Measurements from ENCODE around the gene MAPK1. TPM values are rescaled to one million over a fixed set of nuclear protein-coding genes. Genes with fewer than 3 reads are reported as not detected.
"Not testable (repeated sequence)": the region's sequence is repeated elsewhere in the genome, so short reads cannot be mapped to it uniquely, and the experiment has no call there.

Gene MAPK1
- total RNA-seq, 2 experiments from 2014 or later: 96.1 to 106 TPM

DNA sequence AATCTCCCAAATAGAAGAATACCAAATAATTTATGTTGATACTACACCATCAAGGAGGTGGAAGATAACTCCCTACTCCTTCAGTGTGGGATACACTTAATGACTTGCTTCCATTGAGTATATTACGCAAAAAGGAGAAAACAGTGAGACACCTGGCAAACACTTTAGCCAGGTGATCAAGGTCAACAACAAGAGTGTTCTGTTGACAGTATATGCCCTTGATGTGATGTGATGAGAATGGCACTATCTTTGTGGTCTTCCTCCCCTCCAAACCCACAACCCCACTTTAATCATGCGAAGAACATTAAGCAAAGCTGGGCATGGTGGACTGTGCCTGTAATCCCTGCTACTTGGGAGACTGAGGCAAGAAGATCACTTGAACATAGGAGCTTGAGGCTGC is 26.0 kb downstream of the MAPK1 start:
- no peak for DNase-seq
- Mint-ChIP-seq H3K27me3 (no peaks in the 10 kb centered on the region), H3K27ac (no peak overlapping the region), H3K9me3 (no peaks in the 10 kb centered on the region), H3K4me1 (peaks cover 37% of the 10 kb centered on the region), H3K4me3 (no peak overlapping the region), H3K36me3 (peaks cover 1% of the 10 kb centered on the region)

- Mint-ChIP-seq H3K4me1 (peaks cover 33% of the 10 kb centered on the region), H3K9me3 (no peaks in the 10 kb centered on the region)
Observed at GRCh38 chr22:21840236-21840823, 27.1 kb downstream of the MAPK1 start.

GRCh38 chr22:21839765-21840140 is 27.7 kb downstream of the MAPK1 start:
- H3K4me3 Mint-ChIP-seq: no peak overlapping the region
- no peaks in the 10 kb centered on the region for H3K9me3 Mint-ChIP-seq
- no peak overlapping the region for H3K27ac Mint-ChIP-seq
- H3K27me3 Mint-ChIP-seq: no peaks in the 10 kb centered on the region
- H3K4me1 Mint-ChIP-seq: peaks cover 36% of the 10 kb centered on the region
- H3K36me3 Mint-ChIP-seq: peaks cover 1% of the 10 kb centered on the region
- DNase-seq: no peak

More at GRCh38 chr22:21840236-21840823, 27.1 kb downstream of the MAPK1 start:
- Mint-ChIP-seq H3K4me3 (no peak overlapping the region), H3K27ac (no peak overlapping the region), H3K36me3 (peaks cover 1% of the 10 kb centered on the region), H3K27me3 (no peaks in the 10 kb centered on the region)
- no peak for DNase-seq

GRCh38 chr22:21839104-21839764 is 28.2 kb downstream of the MAPK1 start:
- not testable (repeated sequence) for H3K36me3 Mint-ChIP-seq
- H3K4me1 Mint-ChIP-seq: peaks cover 34% of the 10 kb centered on the region

DNA sequence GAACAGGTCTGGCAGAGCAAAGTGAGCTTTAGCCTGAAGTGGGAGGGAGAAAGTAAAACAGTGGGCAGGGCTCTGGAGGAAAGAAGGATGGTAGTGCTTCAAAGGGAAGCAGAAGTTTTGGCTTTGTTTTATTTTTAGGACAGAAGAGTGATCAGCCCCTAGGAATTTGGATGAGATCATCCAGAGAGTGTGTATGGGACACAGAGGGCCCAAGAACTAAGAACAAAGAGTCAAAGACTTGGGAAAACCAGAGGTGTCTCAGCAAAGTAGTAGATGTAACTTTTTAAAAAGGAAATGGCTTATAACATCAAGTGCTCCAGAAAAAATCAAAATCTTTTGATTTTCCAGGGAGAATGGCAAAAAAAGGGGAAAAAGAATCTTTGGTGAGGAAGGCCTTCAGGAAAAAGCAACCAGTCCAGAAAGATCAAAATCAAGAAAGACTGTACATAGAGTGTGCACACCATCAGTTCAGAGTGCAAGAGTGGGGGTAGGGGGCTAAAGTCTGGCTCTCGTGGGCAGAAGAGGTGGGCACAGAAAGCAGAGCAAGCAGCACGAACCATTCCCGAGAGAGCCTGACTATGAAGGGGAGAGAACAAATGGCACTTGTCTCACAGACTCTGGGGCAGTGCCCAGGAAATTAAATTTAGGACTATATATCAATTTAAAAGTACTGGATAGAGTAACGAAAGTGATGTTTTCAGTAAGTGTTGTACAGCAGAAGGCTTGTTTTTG is 30.0 kb downstream of the MAPK1 start:
- peaks cover 1% of the 10 kb centered on the region for H3K36me3 Mint-ChIP-seq
- H3K27ac Mint-ChIP-seq: no peak overlapping the region
- no peaks in the 10 kb centered on the region for H3K9me3 Mint-ChIP-seq
- peaks cover 33% of the 10 kb centered on the region for H3K4me1 Mint-ChIP-seq
- DNase-seq: no peak
- H3K4me3 Mint-ChIP-seq: no peak overlapping the region
- no peaks in the 10 kb centered on the region for H3K27me3 Mint-ChIP-seq

More at GRCh38 chr22:21839104-21839764, 28.2 kb downstream of the MAPK1 start:
- H3K9me3 Mint-ChIP-seq, H3K4me3 Mint-ChIP-seq, H3K27me3 Mint-ChIP-seq, H3K27ac Mint-ChIP-seq, DNase-seq: not testable (repeated sequence)

DNA sequence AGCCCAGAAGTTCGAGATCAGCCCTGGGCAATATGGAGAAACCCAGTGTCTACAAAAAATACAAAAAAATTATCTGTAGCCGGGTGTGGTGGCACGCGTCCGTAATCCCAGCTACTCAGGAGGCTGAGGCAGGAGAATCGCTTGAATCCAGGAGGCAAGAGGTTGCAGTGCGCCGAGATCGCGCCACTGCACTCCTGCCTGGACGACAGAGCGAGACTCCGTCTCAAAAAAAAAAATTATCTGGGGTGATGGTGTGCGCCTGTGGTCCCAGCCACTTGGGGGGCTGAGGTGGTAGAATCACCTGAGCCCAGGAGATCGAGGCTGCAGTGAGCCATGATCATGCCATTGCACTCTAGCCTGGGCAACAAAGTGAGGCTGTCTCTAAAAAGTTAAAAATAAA is 31.0 kb downstream of the MAPK1 start:
- not testable (repeated sequence) for H3K9me3 Mint-ChIP-seq, H3K27me3 Mint-ChIP-seq, H3K36me3 Mint-ChIP-seq, H3K4me3 Mint-ChIP-seq, H3K27ac Mint-ChIP-seq, DNase-seq
- H3K4me1 Mint-ChIP-seq: peaks cover 35% of the 10 kb centered on the region

DNA sequence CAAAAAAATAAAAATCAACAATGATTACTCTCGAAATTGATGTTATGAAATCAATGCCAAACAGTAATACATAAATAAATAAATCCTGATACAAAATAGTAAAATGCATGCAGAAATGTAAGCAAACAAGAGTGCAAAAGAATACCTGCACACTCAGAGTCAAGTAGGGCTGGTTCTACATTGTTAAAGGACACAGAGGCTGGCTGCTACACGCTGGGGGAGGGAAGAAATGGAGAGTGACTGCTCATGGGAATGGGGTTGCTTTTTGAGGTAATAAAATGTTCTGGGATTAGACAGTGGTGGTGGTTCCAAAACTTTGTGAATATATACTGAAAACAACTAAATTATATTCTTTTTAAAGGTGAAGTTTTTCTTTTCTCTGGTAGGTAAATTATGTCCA is 32.1 kb downstream of the MAPK1 start:
- no peak for DNase-seq
- no peaks in the 10 kb centered on the region for H3K9me3 Mint-ChIP-seq
- H3K4me1 Mint-ChIP-seq: peaks cover 36% of the 10 kb centered on the region
- no peak overlapping the region for H3K4me3 Mint-ChIP-seq
- no peak overlapping the region for H3K27ac Mint-ChIP-seq
- no peaks in the 10 kb centered on the region for H3K27me3 Mint-ChIP-seq
- H3K36me3 Mint-ChIP-seq: peaks cover 1% of the 10 kb centered on the region

DNA sequence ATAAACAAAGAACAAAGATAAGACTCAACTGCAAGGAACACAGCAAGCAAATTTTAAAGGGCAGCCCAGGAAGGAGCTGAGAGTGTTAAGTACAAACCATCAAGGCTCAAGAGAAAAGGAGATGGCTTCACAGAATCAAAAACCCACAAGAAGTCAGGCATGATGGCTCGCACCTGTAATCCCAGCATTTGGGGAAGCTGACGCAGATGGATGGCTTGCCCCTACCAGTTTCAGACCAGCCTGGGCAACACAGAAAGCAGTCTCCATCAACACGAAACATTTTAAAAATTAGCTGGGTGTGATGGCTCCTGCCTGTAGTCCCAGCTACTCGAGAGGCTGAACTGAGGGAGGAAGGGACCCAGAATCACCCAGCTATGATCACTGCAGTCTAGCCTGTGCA is 32.6 kb downstream of the MAPK1 start:
- Mint-ChIP-seq H3K27ac (no peak overlapping the region), H3K4me1 (peaks cover 36% of the 10 kb centered on the region), H3K4me3 (no peak overlapping the region), H3K36me3 (peaks cover 1% of the 10 kb centered on the region), H3K27me3 (no peaks in the 10 kb centered on the region), H3K9me3 (no peaks in the 10 kb centered on the region)
- DNase-seq: no peak

DNA sequence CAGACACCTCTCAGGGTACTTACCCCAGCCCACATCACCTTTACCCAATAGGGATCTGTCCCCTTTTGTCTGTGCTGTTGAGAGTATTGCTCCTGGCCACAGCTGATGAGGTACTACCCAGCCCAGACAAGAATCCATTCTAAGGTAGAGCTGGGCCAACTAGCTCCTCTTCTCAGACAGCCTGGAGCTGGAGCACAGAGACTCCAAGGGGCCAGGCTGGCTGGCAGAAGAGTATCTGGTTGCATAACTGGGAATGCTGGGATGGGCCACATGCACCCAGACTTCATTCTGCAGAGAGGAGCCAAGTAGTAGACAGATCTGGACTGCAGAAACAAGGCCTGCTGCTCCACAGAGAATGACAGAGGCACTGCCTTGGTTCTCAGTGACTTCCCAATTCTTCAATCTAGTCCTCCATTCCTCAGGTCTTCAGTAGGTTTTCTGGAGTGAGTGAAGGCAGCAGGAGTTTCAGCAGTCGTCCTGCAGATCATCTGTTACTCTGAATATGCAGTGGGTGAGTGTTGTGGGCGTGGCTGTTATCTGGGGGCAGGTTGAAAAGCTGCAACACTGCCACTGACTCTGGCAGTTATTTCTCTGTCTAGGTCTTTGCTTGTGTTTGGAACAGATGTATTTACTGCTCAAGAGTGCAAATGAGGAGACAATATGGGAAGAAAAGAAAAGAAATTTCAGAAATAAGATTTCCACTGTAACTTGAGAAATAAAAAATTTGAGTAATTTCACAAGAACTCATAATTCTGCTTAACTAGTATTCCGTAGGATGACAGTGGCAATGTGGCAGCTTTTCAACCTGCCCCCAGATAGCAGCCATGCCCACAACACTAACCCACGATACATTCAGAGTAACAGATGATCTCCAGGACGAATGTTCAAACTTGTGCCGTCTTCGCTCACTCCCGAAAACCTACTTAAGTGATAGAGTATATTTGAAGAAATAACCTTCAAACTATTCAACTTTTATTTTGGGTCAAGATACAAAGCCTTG is 34.9 kb downstream of the MAPK1 start:
- DNase-seq: no peak

DNA sequence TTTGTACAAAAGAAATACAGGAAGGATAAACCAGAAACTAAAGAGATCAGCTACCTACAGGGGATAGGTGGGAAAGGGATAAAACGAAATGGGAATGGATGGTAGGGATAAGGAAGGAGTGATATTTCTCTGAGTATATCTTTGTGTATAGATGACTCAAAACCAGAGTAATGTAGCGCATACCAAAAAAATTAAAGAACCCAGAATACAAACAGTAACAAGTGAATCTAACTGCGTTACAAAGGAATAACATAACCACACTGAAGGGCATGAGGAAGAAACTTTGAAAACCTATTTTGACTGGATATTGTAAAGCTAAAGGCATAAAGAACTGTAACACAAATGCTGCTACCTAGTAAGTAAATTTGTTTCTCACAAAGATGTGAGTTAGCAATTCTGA is 37.9 kb downstream of the MAPK1 start:
- H3K27ac Mint-ChIP-seq: no peak overlapping the region
- no peak for DNase-seq
- H3K9me3 Mint-ChIP-seq: no peaks in the 10 kb centered on the region
- no peak overlapping the region for H3K4me3 Mint-ChIP-seq
- H3K36me3 Mint-ChIP-seq: no peaks in the 10 kb centered on the region
- peaks cover 48% of the 10 kb centered on the region for H3K4me1 Mint-ChIP-seq
- no peaks in the 10 kb centered on the region for H3K27me3 Mint-ChIP-seq

More for the DNA sequence above, 34.9 kb downstream of the MAPK1 start:
- Mint-ChIP-seq H3K36me3 (no peaks in the 10 kb centered on the region), H3K4me3 (no peak overlapping the region), H3K9me3 (no peaks in the 10 kb centered on the region), H3K4me1 (peaks cover 51% of the 10 kb centered on the region), H3K27me3 (no peaks in the 10 kb centered on the region), H3K27ac (no peak overlapping the region)

GRCh38 chr22:21828268-21828638 is 39.2 kb downstream of the MAPK1 start:
- H3K27me3 Mint-ChIP-seq: no peaks in the 10 kb centered on the region
- DNase-seq: no peak
- peaks cover 56% of the 10 kb centered on the region for H3K4me1 Mint-ChIP-seq
- H3K9me3 Mint-ChIP-seq: no peaks in the 10 kb centered on the region
- H3K36me3 Mint-ChIP-seq: no peaks in the 10 kb centered on the region
- no peak overlapping the region for H3K27ac Mint-ChIP-seq
- no peak overlapping the region for H3K4me3 Mint-ChIP-seq

GRCh38 chr22:21827628-21828267 is 39.7 kb downstream of the MAPK1 start:
- Mint-ChIP-seq H3K4me3 (no peak overlapping the region), H3K36me3 (peaks cover 2% of the 10 kb centered on the region), H3K27me3 (no peaks in the 10 kb centered on the region), H3K27ac (no peak overlapping the region), H3K4me1 (peaks cover 55% of the 10 kb centered on the region), H3K9me3 (no peaks in the 10 kb centered on the region)
- no peak for DNase-seq

DNA sequence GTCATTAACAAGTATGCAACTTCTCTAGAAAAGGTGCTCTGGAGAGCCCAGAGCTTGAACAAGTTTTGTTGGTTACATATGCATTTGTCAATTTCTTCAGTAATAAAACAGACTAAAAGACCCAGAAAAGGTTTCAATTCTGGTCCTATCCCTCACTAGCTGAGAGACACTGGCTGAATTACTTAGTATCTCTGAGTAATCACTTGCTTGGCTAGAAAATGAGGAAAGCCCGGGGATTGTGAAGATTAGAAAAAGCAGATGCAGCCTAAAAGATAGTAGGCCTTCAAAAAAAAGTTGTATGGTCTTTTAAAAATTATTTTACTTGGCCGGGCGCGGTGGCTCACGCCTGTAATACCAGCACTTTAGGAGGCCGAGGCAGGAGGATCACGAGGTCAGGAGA is 41.2 kb downstream of the MAPK1 start:
- peaks cover 2% of the 10 kb centered on the region for H3K36me3 Mint-ChIP-seq
- no peaks in the 10 kb centered on the region for H3K9me3 Mint-ChIP-seq
- peaks cover 54% of the 10 kb centered on the region for H3K4me1 Mint-ChIP-seq
- H3K4me3 Mint-ChIP-seq: no peak overlapping the region
- no peak overlapping the region for H3K27ac Mint-ChIP-seq
- no peak for DNase-seq
- H3K27me3 Mint-ChIP-seq: no peaks in the 10 kb centered on the region

- H3K4me3 Mint-ChIP-seq, H3K27me3 Mint-ChIP-seq, DNase-seq, H3K9me3 Mint-ChIP-seq, H3K36me3 Mint-ChIP-seq, H3K27ac Mint-ChIP-seq: not testable (repeated sequence)
- peaks cover 57% of the 10 kb centered on the region for H3K4me1 Mint-ChIP-seq
Observed at GRCh38 chr22:21824962-21825361, 42.5 kb downstream of the MAPK1 start.
